ENCODE data around the gene NDUFA8.

The NDUFA8 gene

DNA sequence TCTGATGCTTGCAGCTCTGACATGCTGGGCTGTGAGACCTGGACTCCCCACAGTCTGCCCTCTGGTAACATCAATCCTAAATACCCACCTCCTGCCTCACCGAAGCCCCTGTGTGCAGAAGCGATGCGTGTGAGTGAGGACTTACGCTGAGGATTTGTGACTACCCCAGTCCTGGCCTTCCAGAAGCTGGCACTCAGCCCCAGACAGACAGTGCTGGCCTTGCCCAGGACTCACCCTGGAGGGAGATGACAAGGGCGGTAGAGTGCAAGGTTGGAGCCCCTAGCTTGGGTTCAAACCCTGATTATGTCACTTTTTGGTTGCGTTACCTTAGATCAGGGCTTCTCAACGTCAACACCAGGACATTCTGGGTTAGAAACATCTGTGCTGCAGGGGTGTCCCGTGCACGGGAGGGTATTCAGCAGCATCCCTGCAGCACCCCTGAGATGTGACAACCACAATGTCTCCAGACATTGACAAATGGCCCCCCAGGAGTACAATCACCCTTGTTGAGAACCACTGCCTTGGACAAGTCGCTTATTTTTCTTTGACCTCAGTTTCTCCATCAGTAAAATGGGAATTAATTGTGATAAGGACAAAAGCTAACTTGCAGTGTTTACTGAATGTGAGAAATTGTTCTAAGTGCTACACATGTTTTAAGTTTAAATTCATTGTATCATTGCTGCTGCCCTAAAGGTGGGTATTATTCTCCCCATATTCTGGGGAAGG, 43.0 kb downstream of the NDUFA8 start:
- TF ChIP-seq, protein P1, sequence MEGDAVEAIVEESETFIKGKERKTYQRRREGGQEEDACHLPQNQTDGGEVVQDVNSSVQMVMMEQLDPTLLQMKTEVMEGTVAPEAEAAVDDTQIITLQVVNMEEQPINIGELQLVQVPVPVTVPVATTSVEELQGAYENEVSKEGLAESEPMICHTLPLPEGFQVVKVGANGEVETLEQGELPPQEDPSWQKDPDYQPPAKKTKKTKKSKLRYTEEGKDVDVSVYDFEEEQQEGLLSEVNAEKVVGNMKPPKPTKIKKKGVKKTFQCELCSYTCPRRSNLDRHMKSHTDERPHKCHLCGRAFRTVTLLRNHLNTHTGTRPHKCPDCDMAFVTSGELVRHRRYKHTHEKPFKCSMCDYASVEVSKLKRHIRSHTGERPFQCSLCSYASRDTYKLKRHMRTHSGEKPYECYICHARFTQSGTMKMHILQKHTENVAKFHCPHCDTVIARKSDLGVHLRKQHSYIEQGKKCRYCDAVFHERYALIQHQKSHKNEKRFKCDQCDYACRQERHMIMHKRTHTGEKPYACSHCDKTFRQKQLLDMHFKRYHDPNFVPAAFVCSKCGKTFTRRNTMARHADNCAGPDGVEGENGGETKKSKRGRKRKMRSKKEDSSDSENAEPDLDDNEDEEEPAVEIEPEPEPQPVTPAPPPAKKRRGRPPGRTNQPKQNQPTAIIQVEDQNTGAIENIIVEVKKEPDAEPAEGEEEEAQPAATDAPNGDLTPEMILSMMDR (IDR thresholded peaks at IDR 0.05; ENCODE audit: low read depth, low read length) = no peak
- no peak for DNase-seq (ENCODE audit: low read depth, low spot score)
- in situ Hi-C loops (cut with HindIII; ENCODE audit: low sequenced_read_pairs) = no loop called here
- H3K4me3 ChIP-seq (ENCODE audit: low read depth, low read length) = no peak overlapping the region

DNA sequence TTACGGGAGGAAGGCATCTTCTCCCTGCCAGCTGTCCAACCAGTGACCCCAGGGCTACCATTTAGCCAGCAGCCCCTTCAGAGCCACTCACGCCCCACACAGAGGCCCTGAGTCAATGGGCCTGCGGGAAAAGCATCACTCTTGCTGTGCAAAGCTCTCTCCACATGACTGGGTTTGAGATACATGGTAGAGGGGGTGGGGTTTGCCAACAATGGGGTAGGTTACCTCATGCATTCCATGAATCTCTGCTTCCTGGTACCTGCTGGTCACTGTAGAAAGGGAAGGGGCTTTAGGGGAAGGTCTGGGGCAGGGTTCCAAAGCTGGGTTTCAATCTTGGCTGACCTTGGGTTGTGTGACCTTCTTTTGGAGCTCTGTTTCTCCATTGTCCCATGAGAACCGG, 43.5 kb downstream of the NDUFA8 start:
- H3K4me3 ChIP-seq (ENCODE audit: low read depth, low read length) = no peak overlapping the region
- in situ Hi-C loops (cut with HindIII; ENCODE audit: low sequenced_read_pairs) = no loop called here
- TF ChIP-seq, protein P1 (IDR thresholded peaks at IDR 0.05; ENCODE audit: low read depth, low read length) = no peak
- DNase-seq (ENCODE audit: low read depth, low spot score) = no peak

DNA sequence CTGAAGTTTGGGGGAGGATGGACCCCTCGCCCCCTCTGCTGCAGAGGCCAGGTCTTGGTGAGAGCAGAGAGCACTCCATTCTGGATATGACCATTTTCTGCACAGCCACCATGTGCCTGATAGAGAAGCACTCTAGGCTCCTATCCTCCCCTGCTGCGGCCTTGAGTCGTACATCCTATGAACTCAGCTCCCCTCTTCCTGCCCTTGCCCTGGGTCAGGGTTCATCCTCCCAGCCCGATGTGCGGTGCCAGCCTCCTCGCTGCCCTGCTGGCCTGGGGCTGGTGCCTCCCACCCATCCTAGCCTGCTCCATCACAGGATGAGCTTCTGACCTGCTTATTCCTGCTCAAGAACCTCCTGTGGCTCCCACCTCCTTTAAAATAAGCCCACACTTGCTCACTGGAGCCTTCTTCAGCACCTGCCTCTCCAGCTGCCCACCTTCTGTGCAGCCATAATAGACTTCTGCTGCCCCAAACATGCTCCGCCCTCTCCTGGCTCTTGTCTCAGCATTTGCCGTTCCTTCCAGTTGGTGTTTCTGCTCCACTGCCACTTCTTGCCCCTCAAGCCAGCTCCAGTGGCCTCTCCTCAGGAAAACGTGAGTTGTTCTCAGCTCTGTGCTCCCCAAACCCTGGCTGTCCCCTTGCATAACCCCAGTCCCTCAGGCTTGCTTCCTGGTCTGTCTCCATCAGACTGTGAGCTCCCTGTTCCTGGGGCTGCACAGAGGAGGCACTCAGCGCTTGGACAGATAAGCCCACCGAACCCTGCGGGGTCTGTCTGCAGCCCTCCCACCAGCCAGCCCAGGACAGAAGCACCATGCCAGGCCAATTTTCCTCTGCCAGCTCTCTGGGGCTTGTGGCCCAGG, 44.2 kb downstream of the NDUFA8 start:
- no peak for DNase-seq (ENCODE audit: low read depth, low spot score)
- H3K4me3 ChIP-seq (ENCODE audit: low read depth, low read length) = no peak overlapping the region
- in situ Hi-C loops (cut with HindIII; ENCODE audit: low sequenced_read_pairs) = no loop called here
- TF ChIP-seq, protein P1 (IDR thresholded peaks at IDR 0.05; ENCODE audit: low read depth, low read length) = no peak

DNA sequence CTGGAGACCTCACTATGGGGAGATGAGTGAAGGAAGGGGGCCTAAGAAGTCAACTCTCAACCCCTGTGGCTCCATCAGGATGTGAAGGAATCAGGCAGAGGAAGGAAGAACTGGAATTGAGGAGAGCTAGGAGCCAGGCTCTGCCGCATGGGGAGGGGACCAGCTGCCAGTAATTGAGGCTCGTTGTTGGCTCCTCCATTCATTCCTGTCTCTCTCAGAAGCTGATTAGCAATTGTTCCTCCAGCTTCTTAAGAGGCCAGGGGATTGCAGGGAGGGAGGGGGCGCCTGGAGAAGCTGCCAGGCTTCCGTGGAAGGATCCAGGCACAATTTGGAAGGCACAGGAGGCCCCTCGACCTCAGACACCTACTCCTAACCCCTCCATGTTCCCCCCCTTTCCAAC, 46.0 kb downstream of the NDUFA8 start:
- DNase-seq (ENCODE audit: low read depth, low spot score) = no peak
- no peak overlapping the region for H3K4me3 ChIP-seq (ENCODE audit: low read depth, low read length)
- in situ Hi-C loops (cut with HindIII; ENCODE audit: low sequenced_read_pairs) = no loop called here
- TF ChIP-seq, protein P1 (IDR thresholded peaks at IDR 0.05; ENCODE audit: low read depth, low read length) = no peak

DNA sequence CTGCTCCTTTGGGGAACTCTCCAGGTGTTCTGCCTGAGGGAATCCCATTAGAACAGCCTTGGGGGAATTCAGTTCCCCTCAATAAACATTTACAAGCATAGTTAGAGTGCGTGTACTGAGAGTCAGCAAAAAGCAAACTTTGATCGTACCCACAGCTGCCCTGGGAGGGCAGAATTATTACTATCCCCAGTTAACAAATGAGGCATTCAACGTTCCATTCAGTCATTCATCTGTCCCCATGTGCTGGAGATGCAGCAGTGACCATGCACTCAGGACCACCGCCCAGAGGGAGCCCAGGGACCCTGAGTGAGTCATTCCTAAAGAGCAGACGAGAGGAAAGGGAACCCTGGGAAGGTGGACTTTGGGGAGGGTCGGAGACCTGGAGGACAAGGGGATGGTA, 47.3 kb downstream of the NDUFA8 start:
- DNase-seq (ENCODE audit: low read depth, low spot score) = no peak
- TF ChIP-seq, protein P1 (IDR thresholded peaks at IDR 0.05; ENCODE audit: low read depth, low read length) = no peak
- no peak overlapping the region for H3K4me3 ChIP-seq (ENCODE audit: low read depth, low read length)
- in situ Hi-C loops (cut with HindIII; ENCODE audit: low sequenced_read_pairs) = no loop called here

DNA sequence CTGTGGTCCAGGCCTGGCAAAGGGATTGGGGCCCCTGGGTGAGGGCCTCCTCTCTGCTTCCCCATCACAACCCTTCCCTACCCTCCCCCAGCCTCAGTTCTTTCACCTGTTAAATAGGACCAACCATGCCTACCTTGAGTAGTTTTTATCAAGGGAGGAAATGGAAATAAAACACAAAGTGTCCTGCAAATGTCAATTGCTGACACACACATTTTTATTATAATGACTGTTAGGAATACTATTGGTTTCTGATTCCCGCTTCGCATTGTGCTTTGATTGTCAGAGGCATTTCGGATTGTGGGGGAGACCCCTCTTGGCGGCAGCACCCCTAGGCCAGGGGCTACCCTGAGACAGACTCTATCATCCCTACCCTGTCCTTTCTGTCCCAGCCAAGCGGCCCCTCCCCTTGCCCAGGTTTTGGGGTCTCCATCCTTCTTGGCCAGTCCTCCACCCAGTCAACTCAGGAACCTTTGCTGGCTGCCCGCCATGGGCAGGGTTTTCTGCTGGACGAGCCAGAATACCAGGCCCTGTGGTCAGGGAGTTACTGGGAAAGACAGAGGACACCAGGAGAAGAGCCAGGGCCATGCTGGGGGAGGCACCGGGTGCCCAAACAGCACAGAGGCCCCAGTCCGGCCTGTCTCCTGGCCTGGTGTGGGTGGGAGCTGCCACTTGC, 48.0 kb downstream of the NDUFA8 start:
- DNase-seq (ENCODE audit: low read depth, low spot score) = no peak
- no peak overlapping the region for H3K4me3 ChIP-seq (ENCODE audit: low read depth, low read length)
- in situ Hi-C loops (cut with HindIII; ENCODE audit: low sequenced_read_pairs) = no loop called here
- TF ChIP-seq, protein P1 (IDR thresholded peaks at IDR 0.05; ENCODE audit: low read depth, low read length) = no peak
